Measurements from ENCODE around the gene MYO9B.
"Not testable (repeated sequence)": the region's sequence is repeated elsewhere in the genome, so short reads cannot be mapped to it uniquely, and the experiment has no call there.

MYO9B gene

DNA sequence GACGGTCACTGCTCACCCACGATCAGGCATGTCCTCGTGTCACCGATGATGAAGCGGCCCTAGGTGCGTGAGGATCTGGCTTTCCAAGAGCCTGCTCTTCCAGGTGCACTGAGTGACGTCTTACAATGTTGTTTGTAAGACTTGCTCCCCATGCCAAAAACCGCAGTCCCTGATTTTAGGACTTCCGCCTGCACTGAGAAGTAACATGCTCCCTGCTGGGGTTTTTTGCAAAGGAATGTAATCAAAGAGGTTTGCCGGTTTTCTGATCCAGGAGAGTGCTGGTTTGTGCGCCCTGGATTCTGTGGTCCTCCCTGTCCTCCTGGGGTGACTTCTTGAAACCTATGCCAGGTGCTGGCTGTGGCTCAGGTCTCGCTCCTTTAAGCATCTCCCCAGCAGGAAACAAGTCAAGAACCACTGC lies 38.8 kb downstream of the MYO9B start:
- no peak for DNase-seq

DNA sequence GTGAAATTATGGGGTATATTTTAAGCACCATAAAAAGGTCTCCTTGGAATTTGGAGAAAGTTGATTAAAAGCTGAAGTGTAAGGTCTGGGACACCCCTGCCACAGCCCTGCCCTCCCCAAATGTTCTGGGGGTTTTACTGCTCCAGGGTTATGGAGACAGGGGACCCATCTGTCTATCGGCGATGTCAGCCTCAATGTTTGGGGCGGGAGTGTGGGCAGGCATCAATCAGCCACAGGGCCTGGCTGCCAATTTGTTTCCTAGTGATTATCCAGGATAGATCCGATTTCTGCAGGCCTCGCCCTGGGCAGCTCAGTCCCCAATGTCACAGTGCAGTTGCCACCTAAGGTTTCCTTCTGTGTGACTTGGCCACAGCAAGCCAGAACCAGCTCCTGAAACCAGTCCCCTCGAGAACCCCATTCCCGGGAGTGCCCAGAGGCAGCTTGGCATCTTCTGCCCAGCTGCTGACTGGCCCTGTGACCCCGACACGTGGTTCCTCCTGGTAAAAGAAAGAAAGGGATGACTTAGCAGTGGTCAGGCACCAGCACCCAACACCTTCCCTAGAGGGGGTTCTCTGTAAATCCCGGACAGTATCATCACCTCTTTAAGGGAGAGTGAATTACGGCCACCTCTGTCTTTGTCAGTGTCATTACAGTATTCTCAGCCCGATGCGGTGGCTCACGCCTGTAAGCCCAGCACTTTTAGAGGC lies 41.6 kb downstream of the MYO9B start:
- no peak for DNase-seq

DNA sequence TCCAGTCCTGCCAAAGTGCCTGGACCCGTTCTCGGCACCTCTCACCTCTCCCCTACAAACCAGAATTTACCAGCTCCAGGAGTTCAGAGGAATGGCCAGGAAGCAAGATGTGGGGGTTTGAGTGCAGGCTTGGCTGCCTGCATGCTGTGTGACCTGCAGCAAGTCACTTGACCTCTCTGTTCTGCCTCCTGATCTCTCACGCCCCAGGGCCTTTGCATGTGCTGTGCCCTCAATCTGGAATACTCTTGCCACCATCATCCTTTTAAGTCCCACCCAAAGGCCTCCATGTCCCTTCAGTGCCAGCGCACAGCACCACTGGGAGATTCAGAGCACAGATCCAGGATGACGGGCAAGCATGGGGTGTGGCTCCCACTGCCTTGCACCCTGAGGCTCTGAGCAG lies 43.4 kb downstream of the MYO9B start:
- no peak for DNase-seq

DNA sequence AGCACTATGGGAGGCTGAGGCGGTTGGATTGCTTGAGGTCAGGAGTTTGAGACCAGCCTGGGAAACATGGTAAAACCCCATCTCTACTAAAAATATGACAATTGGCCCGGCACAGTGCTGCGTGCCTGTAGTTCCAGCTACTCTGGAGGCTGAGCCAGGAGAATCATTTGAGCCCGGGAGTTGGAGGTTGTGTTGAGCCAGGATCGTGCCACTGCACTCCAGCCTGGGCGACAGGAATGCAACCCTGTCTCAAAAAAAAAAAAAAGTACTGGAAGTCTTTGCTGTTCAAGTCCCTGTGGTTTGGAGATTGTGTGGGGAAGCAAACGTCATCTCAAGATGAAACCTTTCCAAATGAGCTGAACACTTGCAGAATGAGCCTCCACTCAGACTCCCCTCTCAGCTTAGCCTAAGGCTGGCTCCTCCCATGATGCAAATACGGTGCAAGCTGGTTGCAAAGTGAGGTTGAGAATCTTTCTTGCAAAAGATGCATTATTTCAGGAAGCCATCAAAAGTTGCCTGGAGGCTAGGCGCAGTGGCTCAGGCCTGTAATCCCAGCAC lies 46.2 kb downstream of the MYO9B start:
- no peak for DNase-seq

DNA sequence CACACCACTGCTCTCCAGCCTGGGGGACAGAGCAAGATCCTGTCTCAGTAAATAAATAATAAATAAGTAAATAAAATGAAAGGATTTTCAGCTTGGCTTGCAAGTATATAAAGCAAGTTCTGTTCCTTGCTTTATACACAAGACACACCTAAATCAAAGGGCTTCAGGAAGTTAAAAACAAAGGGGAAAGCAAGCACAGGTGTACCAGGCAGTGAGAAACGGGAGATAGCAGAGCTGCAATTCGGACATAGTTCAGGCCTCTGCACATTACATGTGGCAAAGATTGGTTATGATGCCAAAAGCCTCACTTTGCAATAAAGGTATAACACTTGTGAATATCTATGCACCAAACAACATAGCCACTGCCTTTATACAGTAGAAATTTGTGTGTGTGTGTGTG lies 47.5 kb downstream of the MYO9B start:
- DNase-seq, result no peak

DNA sequence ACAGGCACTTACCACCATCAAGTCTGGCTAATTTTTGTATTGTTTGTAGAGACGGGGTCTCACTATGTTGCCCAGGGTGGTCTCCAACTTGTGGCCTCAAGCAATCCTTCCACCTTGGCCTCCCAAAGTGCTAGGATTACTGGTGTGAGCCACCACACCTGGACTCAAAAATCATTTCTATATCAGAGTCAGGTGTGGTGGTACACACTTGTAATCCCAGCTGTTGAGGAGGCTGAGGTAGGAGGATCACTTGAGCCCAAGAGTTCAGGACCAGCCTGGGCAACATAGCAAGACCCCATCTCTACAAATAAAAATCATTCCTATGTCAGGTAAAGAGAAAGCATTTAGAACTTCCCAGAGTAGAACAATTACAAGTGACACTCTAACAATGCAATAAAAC lies 48.4 kb downstream of the MYO9B start:
- no peak for DNase-seq

DNA sequence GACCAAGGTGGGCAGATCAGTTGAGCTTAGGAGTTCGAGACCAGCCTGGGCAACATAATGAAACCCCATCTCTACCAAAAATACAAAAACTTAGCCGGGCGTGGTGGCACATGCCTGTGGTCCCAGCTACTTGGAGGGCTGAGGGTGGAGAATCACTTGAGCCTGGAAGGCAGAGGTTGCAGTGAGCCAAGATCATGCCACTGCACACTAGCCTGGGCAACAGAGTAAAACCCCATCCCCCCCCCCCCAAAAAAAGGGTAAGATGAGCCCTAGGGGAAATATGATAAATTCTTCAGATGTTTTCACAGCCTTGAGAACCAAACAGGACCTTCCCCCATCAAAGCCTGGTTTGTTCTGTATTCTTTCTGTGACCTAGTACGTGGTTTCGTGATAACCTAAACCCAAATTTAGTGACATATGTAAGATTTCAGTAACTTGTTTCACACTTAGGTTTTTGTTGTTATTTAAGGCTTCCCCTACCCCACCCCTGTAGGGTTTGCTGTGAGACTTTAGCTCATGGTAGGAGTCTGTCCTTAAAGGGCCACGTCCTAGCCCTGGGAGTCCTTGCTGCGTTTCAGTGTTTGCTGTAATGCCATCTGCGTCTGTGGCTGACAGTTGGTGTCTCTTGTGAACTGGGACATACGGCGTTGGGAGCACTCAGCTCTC lies 49.6 kb downstream of the MYO9B start:
- no peak for DNase-seq

DNA sequence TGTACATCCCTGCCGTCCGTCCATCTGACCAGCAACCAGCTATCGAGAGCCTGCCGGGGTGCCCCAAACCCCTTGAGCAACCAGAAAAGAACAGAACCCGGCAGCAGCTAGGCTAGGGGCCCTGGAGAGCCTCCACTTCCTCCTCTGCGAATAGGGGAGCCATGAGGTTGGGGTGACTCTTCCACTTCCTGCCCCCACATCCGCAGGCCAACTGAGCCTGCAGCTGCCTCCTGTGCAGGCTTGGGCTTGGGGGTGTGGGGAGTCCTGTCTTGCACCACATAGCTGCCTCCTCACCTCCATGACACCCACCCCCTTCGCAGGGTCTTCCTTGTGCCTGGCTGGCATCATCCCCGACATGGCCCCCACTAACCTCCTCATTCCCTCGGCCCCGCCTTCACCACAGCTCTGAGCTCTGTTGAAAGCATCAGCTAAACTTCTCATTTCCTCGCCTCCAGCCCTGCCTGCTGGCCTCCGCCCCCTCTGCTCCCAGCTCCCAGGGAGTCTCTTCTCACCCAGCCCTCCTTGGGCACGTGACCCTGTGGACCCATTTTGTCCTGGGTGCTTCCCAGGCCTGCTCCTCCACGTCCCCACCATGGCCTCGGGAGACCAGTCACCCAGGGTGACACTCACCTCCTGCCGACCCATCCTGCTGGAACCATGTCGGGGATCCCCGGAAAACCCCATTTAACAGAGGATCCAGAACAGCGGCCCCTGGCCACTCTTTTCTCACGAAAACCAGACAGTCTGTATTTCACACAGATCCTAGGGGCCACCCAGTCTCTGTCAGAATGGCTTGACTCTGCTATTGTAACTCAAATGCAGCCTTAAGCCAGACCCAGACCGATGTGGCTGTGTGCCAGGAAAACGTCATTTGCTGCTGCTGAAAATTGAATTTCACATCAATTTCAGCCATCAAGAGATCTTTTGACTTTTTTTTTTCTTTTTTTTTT lies 50.4 kb downstream of the MYO9B start:
- DNase-seq, result no peak

DNA sequence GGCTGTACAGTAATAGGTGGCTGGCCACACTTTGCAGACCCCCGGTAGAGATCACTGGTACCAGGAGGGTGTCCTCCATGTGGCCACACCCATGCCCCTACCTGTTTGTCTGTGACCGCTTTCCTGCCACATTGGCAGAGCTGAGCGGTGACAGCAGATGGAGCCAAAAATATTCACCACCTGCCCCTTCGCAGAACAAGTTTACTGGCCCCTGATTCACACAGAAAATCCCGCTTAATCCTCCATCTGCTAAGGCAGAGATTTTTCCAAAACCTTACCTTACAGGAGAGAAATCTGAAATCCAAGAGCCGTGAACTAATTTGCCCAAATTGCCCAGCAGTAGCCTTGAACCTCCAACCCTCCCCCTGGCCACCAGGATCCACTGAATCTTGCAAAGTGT lies 52.1 kb downstream of the MYO9B start:
- DNase-seq, result no peak

DNA sequence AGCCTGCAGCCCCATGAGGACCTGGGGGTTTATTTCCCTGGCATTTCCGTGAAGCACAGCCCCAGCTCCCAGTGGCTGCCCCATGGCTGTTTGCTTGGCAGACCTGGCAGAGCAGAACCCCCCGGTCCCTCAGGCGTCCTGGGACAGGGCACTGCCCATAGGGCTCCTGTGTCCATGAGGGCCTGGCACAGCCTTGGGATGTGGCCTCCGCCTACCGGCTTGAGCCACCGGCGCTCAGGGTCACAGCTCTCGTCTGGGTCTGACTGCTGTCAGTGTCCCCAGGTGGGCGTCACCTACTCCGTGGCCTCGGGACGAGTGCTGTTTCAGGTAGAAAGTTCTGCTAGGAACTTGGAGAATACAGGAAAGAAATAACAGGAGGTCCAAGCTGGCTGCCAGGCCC lies 52.8 kb downstream of the MYO9B start:
- DNase-seq, result no peak

DNA sequence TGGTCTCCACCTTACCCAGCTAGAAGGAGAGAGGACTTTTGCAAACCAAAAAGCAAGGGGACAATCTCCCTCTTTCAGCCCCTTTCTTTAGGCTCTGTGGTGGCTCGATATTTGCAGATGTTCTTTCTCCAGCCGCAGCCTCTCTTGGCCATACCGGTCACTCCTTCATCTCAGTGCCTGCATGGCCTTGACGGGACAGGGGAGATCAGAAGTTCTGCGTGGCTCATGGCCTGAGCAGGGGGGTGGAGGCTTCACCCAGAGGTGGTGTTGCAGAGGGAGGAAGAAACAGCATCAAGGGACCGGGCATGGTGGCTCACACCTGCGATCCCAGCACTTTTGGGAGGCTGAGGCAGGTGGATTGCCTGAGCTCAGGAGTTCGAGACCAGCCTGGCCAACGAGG lies 53.2 kb downstream of the MYO9B start:
- no peak for DNase-seq

DNA sequence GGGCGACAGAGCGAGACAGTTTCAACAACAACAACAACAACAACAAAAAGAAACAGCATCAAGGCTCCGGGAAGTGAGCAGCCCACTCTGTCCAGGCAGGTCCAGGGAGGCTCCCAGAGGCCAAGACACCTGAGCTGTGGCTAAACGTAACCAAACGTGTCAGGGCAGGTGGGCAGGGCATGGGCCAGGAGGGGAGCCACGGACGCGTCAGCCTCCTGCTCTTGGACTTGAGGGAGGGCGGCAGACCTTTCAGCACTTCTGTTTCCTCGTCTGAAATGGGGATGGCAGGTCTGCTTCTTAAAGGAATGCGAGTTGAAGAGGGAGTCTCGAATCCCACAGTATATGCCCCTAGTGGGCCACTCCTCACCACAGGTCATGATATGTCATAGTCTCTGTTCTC lies 53.8 kb downstream of the MYO9B start:
- no peak for DNase-seq

DNA sequence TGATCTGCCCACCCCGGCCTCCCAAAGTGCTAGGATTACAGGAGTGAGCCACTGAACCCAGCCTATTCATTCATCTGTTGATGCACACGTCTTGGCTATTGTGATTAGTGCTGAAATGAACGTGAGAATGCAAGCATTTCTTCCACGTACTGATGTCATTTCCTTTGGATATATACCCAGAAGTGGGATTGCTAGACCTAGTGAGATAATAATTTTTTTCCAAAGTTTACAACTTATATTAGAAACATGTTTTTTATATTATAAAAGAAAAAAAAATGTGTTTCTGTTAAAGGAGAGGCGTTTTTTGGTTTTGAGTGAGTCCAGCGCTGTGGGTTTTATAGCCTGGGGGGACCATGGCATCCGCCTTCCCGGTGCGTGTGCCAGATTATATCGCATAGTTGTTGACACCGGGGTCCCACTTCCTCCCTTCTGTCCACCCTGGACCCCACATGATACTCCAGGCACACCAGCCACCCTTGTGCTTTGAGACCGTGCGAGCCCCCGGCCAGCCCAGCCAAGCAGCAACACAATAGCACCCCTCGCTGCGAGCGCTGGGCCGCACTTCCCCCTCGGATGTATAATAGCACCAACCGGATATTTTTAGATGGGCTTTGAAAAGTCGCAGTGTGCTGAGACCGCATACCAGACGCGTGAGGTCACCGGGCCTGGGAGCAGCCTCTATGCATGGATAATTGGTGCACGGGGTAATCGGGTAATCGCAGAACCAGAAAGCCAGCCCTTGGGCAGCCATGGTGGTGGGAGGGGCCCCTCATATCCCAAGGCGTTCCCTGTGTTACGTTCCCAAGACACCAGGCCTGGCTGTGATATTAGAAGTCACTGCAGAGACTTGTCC lies 59.6 kb downstream of the MYO9B start:
- no peak for DNase-seq

DNA sequence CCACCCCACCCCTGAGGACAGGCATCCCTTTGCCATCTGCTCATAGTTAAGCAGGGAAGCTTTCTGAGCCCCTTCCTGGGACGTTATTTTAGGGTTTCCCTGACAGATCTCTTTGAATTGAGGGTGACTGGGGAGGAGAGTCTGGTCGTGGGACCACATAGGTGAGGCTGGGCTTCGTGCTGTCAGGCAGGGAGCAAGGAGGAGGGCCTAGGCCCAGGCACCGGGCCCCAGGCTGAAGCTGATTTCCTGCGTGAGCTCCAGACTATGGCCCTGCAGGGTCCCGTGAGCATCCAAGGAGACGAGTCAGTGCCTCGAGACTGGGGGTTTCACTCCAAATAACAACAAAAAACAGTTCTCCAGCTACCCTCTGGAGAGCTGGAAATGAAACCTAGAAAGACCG lies 60.4 kb downstream of the MYO9B start:
- no peak for DNase-seq

DNA sequence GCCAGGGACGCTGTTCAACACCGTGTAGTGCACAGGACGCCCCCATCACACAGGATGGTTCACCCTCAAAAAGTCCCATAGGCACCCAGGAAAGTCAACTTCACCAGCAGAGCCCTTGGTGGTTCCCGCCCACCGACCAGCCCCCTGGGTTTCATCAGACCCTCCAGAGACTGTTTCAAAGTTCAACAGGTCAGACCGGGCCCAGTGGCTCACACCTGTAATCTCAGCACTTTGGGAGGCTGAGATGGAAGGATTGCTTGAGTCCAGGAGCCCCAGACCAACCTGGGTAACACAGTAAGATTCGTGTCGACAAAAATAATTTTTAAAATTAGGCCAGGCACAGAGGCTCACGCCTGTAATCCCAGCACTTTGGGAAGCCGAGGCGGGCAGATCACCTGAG lies 61.0 kb downstream of the MYO9B start:
- DNase-seq, result no peak

DNA sequence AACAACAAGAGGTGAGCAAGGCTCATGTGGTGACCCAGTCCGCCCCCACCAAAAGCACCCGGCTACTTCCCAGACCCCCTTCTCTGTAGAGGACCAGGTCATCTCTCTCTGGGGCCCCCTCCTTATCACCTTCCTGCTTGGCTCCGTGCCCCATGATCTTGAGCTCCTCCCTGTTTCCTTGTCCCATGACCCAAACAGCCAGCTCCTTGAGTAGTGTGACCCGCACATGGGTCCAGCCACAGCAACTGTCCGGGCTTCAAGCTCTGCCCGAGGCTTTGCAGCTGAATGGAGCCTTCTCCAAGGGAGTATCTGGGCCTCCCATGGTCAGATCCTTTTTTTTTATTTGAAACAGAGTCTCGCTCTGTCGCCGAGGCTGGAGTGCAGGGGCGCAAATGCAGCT lies 61.8 kb downstream of the MYO9B start:
- no peak for DNase-seq

DNA sequence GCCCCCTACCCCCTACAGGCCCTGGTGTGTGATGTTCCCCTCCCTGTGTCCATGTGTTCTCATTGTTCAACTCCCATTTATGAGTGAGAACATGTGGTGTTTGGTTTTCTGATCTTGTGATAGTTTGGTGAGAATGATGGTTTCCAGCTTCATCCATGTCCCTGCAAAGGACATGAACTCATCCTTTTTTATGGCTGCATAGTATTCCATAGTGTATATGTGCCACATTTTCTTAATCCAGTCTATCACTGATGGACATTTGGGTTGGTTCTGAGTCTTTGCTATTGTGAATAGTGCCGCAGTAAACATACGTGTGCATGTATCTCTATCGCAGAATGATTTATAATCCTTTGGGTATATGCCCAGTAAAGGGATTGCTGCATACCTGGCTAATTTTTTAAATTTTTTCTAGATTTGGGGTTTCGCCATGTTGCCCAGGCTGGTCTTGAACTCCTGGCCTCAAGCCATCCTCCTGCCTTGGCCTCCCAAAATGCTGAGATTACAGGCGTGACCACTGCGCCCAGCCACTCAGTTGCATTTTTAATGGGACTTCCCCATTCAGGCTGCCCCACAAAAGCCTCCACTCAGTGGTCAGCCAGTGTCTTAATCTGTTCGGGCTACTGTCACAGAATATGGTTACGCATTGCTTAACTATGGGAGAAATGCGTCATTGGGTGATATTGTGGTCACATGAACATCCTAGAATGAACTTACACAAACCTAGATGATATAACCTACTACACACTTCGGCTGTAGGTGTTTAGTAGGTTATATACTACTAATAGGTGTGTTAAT lies 62.7 kb downstream of the MYO9B start:
- DNase-seq, result not testable (repeated sequence)

DNA sequence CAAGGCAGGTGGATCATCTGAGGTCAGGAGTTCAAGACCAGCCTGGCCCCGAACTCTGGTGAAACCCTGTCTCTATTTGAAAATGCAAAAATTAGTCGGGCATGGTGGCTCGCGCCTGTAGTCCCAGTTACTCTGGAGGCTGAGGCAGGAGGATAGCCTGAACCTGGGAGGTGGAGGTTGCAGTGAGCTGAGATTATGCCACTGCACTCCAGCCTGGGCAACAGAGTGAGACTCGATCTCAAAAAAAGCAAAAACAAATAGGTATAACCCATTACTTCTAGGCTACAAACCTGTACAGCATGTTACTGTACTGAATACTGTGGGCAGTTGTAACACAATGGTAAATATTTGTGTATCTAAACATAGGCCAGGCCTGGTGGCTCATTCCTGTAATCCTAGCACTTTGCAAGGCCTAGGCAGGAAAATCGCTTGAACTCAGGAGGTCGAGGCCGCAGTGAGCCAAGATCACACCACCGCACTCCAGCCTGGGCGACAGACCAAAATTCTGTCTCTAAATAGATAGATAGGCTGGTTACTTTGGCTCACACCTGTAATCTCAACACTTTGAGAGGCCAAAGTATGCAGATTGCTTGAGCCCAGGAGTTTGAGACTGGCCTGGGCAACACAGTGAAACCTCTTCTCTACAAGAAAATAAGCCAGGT lies 63.5 kb downstream of the MYO9B start:
- DNase-seq, result no peak

DNA sequence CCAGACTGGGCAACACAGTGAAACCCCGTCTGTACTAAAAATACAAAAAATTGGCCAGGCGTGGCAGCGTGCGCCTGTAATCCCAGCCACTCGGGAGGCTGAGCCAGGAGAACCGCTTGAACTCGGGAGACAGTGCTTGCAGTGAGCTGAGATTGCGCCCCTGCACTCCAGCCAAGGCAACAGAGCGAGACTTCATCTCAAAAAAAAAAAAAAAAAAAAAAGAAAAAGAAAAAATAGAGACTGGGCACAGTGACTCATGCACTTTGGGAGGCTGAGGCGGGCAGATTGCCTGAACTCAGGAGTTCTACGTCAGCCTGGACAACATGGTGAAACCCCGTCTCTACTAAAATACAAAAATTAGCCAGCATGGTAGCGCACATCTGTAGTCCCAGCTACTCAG lies 69.2 kb downstream of the MYO9B start:
- not testable (repeated sequence) for DNase-seq

DNA sequence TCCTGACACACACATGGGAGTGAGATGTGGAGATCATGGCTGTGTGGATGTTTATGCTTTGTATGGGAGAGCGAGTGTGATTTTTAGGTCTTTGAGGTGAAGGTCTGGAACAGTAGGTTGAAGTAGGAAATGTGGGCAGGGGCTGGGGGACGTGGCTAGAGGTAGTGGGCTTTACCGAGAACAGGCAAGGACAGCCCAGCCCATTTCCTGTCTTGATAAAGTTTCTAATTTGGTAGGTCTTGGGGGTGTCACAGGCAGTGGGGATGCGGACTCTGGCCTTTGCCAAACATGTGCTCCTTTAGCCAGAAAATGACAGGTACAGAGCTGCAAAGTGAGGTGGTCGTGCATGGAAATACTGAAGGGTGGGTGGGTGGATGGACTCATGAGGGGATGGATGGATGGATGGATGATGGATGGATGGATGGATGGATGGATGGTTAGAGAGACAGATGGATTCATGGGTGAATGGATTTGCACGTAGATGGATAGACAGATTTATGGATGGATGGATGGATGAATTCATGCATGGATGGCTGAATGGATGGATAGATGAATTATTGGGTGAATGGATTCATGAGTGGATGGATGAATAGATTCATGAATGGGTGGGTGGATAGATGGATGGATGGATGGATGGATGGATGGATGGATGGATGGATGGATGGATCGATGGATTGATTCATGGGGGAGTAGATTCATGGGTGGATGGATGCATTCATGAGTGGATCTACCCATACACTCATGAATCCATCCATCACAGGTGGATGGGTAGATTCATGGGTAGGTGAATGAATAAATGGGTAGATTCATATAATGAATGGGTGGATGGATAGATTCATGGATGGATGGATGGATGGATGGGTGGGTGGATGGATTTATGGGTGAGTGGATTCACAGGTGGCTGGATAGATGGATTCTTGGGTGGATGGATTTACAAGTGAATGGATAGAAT lies 70.2 kb downstream of the MYO9B start:
- DNase-seq, result no peak

Data from NCI-H1930 (cell line).